HG02759 (cell line): Measurements from ENCODE around the gene TUFM.
A peak's percentile ranks its signal among the peaks of the same experiment; 100 is the strongest.
"Not testable (repeated sequence)": the region's sequence is repeated elsewhere in the genome, so short reads cannot be mapped to it uniquely, and the experiment has no call there.

Experiments
- ATAC-seq: cut with Tn5 transposase; IDR thresholded peaks from one replicate; pipeline ENCODE4 v1.9.1; 2021; ENCODE audit warnings: mild to moderate bottlenecking, moderate library complexity; ENCODE audit not compliant: unreplicated experiment

Gene TUFM

GRCh38 chr16:28839004-28839639, 7.0 kb downstream of the TUFM start:
- ATAC-seq: no peak

GRCh38 chr16:28838558-28838918, 7.6 kb downstream of the TUFM start:
- no peak for ATAC-seq

- no peak for ATAC-seq
These were observed 8.2 kb downstream of the TUFM start for GRCh38 chr16:28837672-28838557.

GRCh38 chr16:28836761-28837064, 9.4 kb downstream of the TUFM start:
- ATAC-seq: no peak

GRCh38 chr16:28835864-28836760, 10.0 kb downstream of the TUFM start:
- ATAC-seq: no peak

- no peak for ATAC-seq
These were observed 11.0 kb downstream of the TUFM start for GRCh38 chr16:28834873-28835863.

- no peak for ATAC-seq
These were observed 11.8 kb downstream of the TUFM start for GRCh38 chr16:28834349-28834748.

- ATAC-seq: no peak
These were observed 15.6 kb downstream of the TUFM start for GRCh38 chr16:28830531-28830930.

GRCh38 chr16:28829747-28830146, 16.4 kb downstream of the TUFM start:
- no peak for ATAC-seq

- ATAC-seq: no peak
These were observed 20.0 kb downstream of the TUFM start for GRCh38 chr16:28826141-28826540.

GRCh38 chr16:28824717-28824973, 21.5 kb downstream of the TUFM start:
- ATAC-seq: no peak

GRCh38 chr16:28823873-28824716, 22.1 kb downstream of the TUFM start:
- peak; percentile 64 for ATAC-seq

GRCh38 chr16:28823291-28823872, 22.8 kb downstream of the TUFM start:
- peak; percentile 18 for ATAC-seq

- peak; percentile 42 for ATAC-seq
These were observed 23.4 kb downstream of the TUFM start, which contains the start of gene ATXN2L for GRCh38 chr16:28822520-28823290. Gene ATXN2L, plus strand, starts transcription at chr16:28822999. Its CDS starts 261 bp downstream, at chr16:28823260.

- ATAC-seq: no peak
These were observed 24.2 kb downstream of the TUFM start for GRCh38 chr16:28821874-28822519.

GRCh38 chr16:28820546-28820945, 25.6 kb downstream of the TUFM start:
- ATAC-seq: not testable (repeated sequence)

GRCh38 chr16:28820016-28820415, 26.1 kb downstream of the TUFM start:
- ATAC-seq: no peak
